NCI-H345 (cell line): Measurements from ENCODE around the gene TFCP2.

Experiments used
- DNase-seq: peaks from one replicate; lab custom pipeline; 2025; lab: John Stamatoyannopoulos, UW

TFCP2 gene

GRCh38 chr12:51150777-51151176, 22.2 kb downstream of the TFCP2 start:
- DNase-seq = no peak

GRCh38 chr12:51147309-51147708, 25.6 kb downstream of the TFCP2 start:
- DNase-seq = no peak

GRCh38 chr12:51139292-51139844, 33.6 kb downstream of the TFCP2 start:
- no peak for DNase-seq

DNA sequence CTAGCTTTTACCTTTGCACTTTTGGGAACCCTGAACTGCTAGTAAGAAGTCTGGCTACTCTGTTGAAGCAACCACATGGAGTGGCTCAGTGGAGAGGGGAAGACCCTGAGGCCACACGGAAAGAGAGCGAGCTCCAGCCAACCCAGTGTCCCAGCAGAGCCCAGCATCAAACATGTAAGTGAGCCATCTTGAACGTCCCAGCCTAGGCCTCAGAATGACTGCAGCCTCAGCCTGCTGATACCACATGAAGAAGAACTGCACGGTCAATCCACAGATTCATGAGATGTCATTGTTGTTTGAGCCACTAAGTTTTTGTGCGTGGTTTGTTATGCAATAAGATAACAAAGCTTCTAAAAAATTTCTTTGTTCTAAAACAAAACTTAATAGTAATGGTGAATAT, 40.2 kb downstream of the TFCP2 start:
- DNase-seq = no peak

- no peak for DNase-seq
These were observed 41.0 kb downstream of the TFCP2 start for GRCh38 chr12:51131745-51132521.

DNA sequence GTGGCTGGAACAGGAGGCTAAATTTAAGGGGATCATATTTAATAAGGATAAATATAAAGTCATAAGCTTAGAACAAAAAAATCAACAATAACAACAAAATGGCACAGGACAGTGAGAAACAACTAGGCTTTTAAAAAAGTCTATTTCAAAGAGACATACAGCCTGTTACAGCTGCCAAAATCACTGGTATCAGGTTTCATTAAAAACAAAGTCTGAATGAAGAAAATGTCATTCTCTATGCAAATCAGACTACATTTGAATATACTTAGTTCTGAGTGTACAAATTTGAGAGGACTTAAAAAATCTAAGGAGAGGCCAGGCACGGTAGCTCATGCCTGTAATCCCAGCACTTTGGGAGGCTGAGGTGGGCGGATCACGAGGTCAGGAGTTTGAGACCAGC, 44.0 kb downstream of the TFCP2 start:
- no peak for DNase-seq

GRCh38 chr12:51127050-51127729, 45.7 kb downstream of the TFCP2 start:
- DNase-seq = no peak

- DNase-seq = no peak
These were observed 46.6 kb downstream of the TFCP2 start for GRCh38 chr12:51126297-51126696.

GRCh38 chr12:51124504-51124903, 48.4 kb downstream of the TFCP2 start:
- no peak for DNase-seq

- no peak for DNase-seq
These were observed 50.1 kb downstream of the TFCP2 start for GRCh38 chr12:51122844-51123243.

DNA sequence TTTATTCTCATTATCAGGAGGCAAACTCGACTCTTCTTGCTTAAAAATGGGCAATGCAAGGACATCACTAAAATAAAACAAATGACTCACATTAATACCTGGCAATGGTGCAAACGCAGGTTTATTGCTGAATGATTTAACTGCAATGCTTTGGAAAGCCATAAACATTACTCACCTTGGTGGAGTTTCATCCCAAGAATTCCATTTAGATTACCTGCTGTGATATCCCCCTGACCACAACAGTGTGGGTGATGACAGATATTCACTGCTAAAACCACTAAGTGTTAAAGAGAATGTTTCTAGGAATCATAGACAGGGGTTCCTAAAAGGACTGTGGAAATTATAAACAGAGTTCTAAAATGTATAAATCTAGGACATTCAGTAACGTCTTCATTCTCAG, 54.2 kb downstream of the TFCP2 start:
- DNase-seq = no peak

DNA sequence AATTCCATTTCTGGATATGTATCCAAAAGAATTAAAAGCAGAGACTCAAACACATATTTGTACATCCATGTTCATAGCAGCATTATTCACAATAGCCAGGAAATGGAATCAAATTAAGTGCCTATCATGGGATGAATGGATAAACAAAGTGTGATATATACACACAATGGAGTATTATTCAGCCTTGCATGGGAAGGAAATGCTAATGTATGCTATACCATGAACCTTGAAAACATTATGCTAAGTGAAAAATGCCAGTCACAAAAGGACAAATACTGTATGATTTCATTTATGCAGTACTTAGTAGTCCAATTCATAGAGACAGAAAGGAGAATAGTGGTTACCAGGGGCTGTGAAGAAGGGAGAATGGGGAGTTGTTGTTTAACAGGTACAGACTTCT, 57.4 kb downstream of the TFCP2 start:
- no peak for DNase-seq

GRCh38 chr12:51108136-51108535, 64.8 kb downstream of the TFCP2 start:
- no peak for DNase-seq

- DNase-seq = no peak
These were observed 69.0 kb downstream of the TFCP2 start for GRCh38 chr12:51103977-51104376.

DNA sequence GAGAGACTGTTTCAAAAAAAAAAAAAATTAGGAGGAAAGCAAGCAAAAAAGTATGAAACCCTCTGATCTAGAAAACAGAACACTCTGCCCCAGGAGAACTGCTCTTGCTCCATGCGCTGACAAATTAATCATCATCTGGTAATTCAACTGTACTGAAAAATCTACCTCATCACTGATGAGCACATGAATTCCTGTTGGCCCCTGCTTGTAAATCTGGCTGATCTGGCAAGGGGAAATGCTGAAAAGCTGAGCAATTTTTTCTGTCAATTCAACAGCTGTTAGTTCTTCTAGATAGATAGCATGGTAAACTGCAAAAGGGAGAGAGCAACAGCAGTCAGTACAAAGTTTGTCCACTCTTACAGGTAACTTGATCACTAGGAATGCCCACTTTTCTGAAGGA, 74.3 kb downstream of the TFCP2 start:
- no peak for DNase-seq

DNA sequence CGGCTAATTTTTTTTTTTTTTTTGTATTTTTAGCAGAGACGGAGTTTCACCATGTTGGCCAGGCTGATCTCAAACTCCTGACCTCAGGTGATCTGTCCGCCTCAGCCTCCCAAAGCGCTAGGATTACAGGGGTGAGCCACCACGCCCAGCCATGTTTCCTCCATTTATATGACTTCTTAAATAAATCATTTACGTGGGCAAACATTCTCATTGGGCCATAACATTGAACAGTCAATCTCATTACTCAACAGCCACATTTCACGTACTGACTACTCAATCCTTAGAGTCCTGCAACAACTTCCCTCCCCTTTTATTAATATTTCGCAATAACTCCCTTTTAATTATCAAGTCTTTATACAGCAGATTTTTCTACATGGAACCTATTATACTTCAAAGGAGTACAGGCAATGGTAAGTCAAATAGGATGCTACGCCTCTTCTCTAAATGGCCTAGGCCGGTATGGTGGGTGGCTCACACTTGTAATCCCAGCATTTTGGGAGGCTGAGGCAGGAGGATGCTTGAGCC, 82.2 kb downstream of the TFCP2 start:
- DNase-seq = no peak

- no peak for DNase-seq
These were observed 85.1 kb downstream of the TFCP2 start for GRCh38 chr12:51087818-51088217.

- DNase-seq = no peak
These were observed 86.0 kb downstream of the TFCP2 start for GRCh38 chr12:51086933-51087332.

DNA sequence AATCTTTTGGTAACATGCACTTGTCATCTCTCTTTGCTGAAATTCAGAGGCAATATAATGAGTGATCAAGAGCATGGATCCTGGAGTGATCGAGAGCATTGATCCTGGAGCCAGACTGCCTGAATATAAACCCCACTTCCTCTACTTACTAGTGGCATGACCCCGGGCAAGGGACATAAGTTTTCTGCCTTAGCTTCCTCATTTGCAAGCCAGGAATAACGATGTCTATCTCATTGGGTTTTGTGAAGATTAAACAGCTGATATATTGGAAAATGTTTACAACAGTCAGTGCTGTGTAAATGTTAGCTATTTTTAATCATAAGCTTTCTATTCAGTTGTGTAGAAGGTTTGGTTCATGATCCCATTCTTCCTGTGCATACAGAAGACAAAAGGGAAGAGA, 87.2 kb downstream of the TFCP2 start:
- DNase-seq = no peak

GRCh38 chr12:51083126-51083833, 89.7 kb downstream of the TFCP2 start, which contains the start of gene CSRNP2:
CSRNP2 (minus strand) TSS chr12:51083596; CDS start chr12:51076561, 7,035 bp downstream.
- peak; percentile 84 for DNase-seq

DNA sequence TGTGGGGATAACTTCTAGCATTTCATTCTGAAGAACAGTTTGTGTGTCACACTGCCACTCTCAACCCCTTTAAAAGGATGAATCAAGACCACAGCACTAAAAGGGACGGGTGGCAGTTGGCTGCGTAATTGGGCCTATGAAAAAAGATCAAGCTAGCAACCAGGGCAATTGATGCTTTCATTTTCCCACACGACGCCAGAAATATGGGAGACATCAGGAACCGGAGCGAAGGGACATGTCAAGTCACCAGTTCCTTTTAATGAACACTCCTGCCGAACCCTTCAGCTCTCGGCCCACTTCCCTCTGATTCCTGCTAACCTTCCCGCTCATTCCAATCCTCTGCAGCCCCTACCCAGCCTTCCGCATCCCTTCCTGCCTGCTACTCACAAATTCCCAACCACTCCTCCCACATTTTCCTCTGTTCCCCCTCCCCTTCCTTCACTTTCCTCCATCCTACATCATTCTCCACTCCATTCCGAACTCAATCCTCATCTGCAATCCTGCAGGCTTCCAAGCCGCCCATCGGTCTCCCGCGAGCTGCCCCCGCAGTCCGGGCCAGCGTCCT, 90.3 kb downstream of the TFCP2 start:
- peak; percentile 0 for DNase-seq

DNA sequence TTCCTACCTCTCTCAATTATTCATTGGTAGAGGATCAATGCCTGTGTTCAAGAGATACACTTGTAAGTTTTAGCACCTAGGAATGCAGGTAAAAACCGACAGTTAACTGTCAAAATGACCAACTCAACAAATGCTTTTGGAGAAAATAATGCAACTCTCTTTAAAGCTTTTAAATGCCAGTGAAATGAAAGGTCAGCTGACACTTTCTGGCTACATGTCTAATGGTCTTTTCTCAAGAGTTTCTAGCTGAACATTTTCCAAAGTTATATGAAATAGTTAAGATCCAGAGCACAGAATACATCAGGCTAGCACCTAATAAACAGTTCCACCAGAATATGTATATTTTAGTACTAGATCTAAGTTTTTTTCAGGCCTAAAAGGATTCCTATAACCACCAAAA, 91.5 kb downstream of the TFCP2 start:
- no peak for DNase-seq
